SK-N-MC (cell line): Measurements from ENCODE around the gene LDLRAP1.

Source experiments
- EZH2 ChIP-seq: fragments of 200-600 bp; sonication (generic); IDR thresholded peaks from one replicate; pipeline ENCODE4 v1.6.1; 2017; ENCODE audit warnings: antibody characterized with exemption
- POLR2AphosphoS5 ChIP-seq: IDR thresholded peaks from 2 replicates; pipeline ENCODE4 v1.6.1; 2012; ENCODE audit warnings: mild to moderate bottlenecking, low read depth, low read length, borderline replicate concordance

DNA sequence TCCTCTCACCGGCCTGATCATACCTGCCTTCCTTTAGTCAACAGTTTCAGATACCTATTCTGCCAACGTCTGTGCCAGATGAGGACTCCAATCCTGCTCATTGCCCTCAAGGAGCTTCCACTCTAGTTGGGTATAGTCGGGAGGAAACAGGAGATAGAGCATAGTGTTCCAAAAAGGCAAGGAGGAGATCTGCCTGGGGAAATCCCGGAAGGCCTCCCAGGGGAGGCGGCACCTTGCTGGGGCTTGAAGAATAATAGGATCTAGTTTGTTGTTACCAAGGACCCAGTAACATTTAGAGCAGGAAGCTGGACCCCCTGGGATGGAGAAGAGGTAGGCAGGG lies 12.3 kb downstream of the LDLRAP1 start:
- TF ChIP-seq POLR2AphosphoS5 (no peak), EZH2 (no peak)
